HCT116 (cell line): ENCODE data around the gene CDH4. TPM values are rescaled to one million over a fixed set of nuclear protein-coding genes. Genes with fewer than 3 reads are reported as not detected.

Experiments
- ATAC-seq: fragments of 200-7000 bp; cut with Tn5 transposase; 2 replicates; pipeline ENCODE4 v1.9.1; 2020; ENCODE audit warnings: mild to moderate bottlenecking, moderate library complexity
- BruUV-seq: library from RNA; stranded (reverse); fragments of 400-500 nt; replicated peaks from 2 replicates; lab custom pipeline; 2021; lab: Mats Ljungman, UMichigan
- CTCF ChIA-PET: fragments of 300-600 bp; sonication (Branson Sonifier 250); formaldehyde crosslinking; loops from one replicate; lab custom pipeline; 2021; ENCODE audit warnings: antibody characterized with exemption; lab: Charles Lee
- POLR2A ChIA-PET: fragments of 300-600, 350-600 bp; sonication (Branson Sonifier 250); formaldehyde crosslinking; loops from one replicate; lab custom pipeline; 2021; ENCODE audit warnings: antibody characterized with exemption; lab: Charles Lee
- RAD21 ChIA-PET, 2 experiments: fragments of 300-600 bp; sonication (Branson Sonifier 250); formaldehyde crosslinking; loops; one replicate each; lab custom pipeline; 2023; ENCODE audit warnings: low total read pairs in 2 of 2; ENCODE audit not compliant: uncharacterized antibody in 2 of 2, unreplicated experiment in 2 of 2, low non-redundant PET in 1 of 2; lab: Charles Lee
- DNase-seq: peaks from one replicate; pipeline ENCODE4 v3.0.0-alpha.2; 2010; ENCODE audit warnings: low read depth, low spot score
- H2AFZ ChIP-seq: fragments of 200-600 bp; shearing (Covaris generic), sonication (generic); 2 replicates; pipeline ENCODE4 v1.6.1; 2017; ENCODE audit warnings: low read depth, mixed run types, mixed read lengths, antibody characterized with exemption, low read length; ENCODE audit not compliant: poor library complexity, severe bottlenecking
- H3K27ac ChIP-seq: 2 replicates; pipeline ENCODE4 v1.5.1; 2012; ENCODE audit warnings: low read depth, low read length
- H3K27me3 ChIP-seq: fragments of 200-600 bp; sonication (generic); 2 replicates; pipeline ENCODE4 v1.6.1; 2016; ENCODE audit warnings: mixed run types, low read length, mixed read lengths; ENCODE audit not compliant: insufficient read depth
- H3K36me3 ChIP-seq, 2 experiments: fragments of 200-500 bp in 1 of 2; fragments of 200-600 bp in 1 of 2; sonication (Bioruptor generic) in 1 of 2; sonication (generic) in 1 of 2; 2 replicates each; pipeline versions ENCODE4 v1.5.1 to v1.6.1; 2014 to 2016; ENCODE audit warnings: low read length in 2 of 2, inconsistent platforms in 1 of 2, mixed read lengths in 1 of 2, mixed run types in 1 of 2; ENCODE audit not compliant: insufficient read depth in 2 of 2, control insufficient read depth in 1 of 2
- H3K4me1 ChIP-seq, 2 experiments: fragments of 200-600 bp in 1 of 2; sonication (generic) in 1 of 2; 2 replicates each; pipeline versions ENCODE4 v1.5.1 to v1.6.1; 2012 to 2017; ENCODE audit warnings: low read length in 2 of 2, inconsistent platforms in 1 of 2, mild to moderate bottlenecking in 1 of 2, mixed read lengths in 1 of 2, mixed run types in 1 of 2, moderate library complexity in 1 of 2; ENCODE audit not compliant: insufficient read depth in 2 of 2, control insufficient read depth in 1 of 2
- H3K4me2 ChIP-seq: fragments of 200-600 bp; sonication (generic); 2 replicates; pipeline ENCODE4 v1.6.1; 2017; ENCODE audit warnings: mixed run types, low read length, mixed read lengths
- H3K4me3 ChIP-seq, 2 experiments: fragments of 200-600 bp in 1 of 2; sonication (generic) in 1 of 2; replicated peaks in 1 of 2; 2 replicates each; pipeline ENCODE4 v1.5.1; 2011 to 2016; ENCODE audit warnings: low read length in 2 of 2, control low read depth in 1 of 2, low read depth in 1 of 2, mild to moderate bottlenecking in 1 of 2, mixed read lengths in 1 of 2, mixed run types in 1 of 2
- H3K79me2 ChIP-seq: fragments of 200-600 bp; sonication (generic); 2 replicates; pipeline ENCODE4 v1.6.1; 2017; ENCODE audit warnings: mild to moderate bottlenecking, mixed run types, low read length, moderate library complexity, mixed read lengths; ENCODE audit not compliant: insufficient read depth
- H3K9ac ChIP-seq: fragments of 200-600 bp; sonication (generic); 2 replicates; pipeline ENCODE4 v1.6.1; 2016; ENCODE audit warnings: low read length, mixed read lengths
- H3K9me2 ChIP-seq: fragments of 200-600 bp; sonication (generic), shearing (Covaris generic); 2 replicates; pipeline ENCODE4 v1.6.1; 2017; ENCODE audit warnings: mixed run types, mild to moderate bottlenecking, moderate library complexity; ENCODE audit not compliant: insufficient read depth
- H3K9me3 ChIP-seq, 2 experiments: fragments of 200-500 bp in 1 of 2; fragments of 200-600 bp in 1 of 2; sonication (Bioruptor generic) in 1 of 2; sonication (generic) in 1 of 2; 2 replicates each; pipeline ENCODE4 v1.6.1; 2014 to 2017; ENCODE audit warnings: low read length in 2 of 2, mixed read lengths in 2 of 2, inconsistent platforms in 1 of 2, low read depth in 1 of 2, mild to moderate bottlenecking in 1 of 2, mixed run types in 1 of 2, moderate library complexity in 1 of 2; ENCODE audit not compliant: control insufficient read depth in 1 of 2, insufficient read depth in 1 of 2
- H4K20me1 ChIP-seq: fragments of 200-600 bp; sonication (generic), shearing (Covaris generic); 2 replicates; pipeline ENCODE4 v1.6.1; 2017; ENCODE audit warnings: mixed run types, mild to moderate bottlenecking, moderate library complexity; ENCODE audit not compliant: insufficient read depth
- CBX3 ChIP-seq: IDR thresholded peaks from 2 replicates; pipeline ENCODE4 v1.6.1; 2012; ENCODE audit warnings: low read depth
- CEBPB ChIP-seq: IDR thresholded peaks from 2 replicates; pipeline ENCODE4 v1.6.1; 2012; ENCODE audit warnings: low read depth
- CTCF ChIP-seq, 3 experiments: fragments of 200-600 bp in 1 of 3; sonication (generic) in 1 of 3; IDR thresholded peaks in 2 of 3; conservative IDR thresholded peaks in 1 of 3; 2 replicates each; pipeline ENCODE4 v1.5.1; 2012 to 2017; ENCODE audit warnings: low read depth in 2 of 3, low read length in 2 of 3, antibody characterized with exemption in 1 of 3, borderline replicate concordance in 1 of 3, control low read depth in 1 of 3, mild to moderate bottlenecking in 1 of 3, mixed read lengths in 1 of 3, mixed run types in 1 of 3, moderate library complexity in 1 of 3; ENCODE audit not compliant: insufficient read depth in 1 of 3
- EGR1 ChIP-seq: IDR thresholded peaks from 2 replicates; pipeline ENCODE4 v1.6.1; 2012; ENCODE audit warnings: low read depth
- ELF1 ChIP-seq: IDR thresholded peaks from 2 replicates; pipeline ENCODE4 v1.6.1; 2012; ENCODE audit warnings: low read depth, borderline replicate concordance
- EZH2phosphoT487 ChIP-seq: fragments of 200-600 bp; IDR thresholded peaks from 2 replicates; pipeline ENCODE4 v1.6.1; 2018; ENCODE audit warnings: antibody characterized with exemption, borderline replicate concordance
- POLR2A ChIP-seq: IDR thresholded peaks from 2 replicates; pipeline ENCODE4 v1.7.0; 2011; ENCODE audit warnings: borderline replicate concordance; ENCODE audit not compliant: insufficient read depth, insufficient read length; ENCODE audit errors: extremely low read depth
- POLR2AphosphoS5 ChIP-seq: IDR thresholded peaks from 2 replicates; pipeline ENCODE4 v1.6.1; 2011; ENCODE audit warnings: mild to moderate bottlenecking, low read depth, low read length, moderate library complexity
- RAD21 ChIP-seq: IDR thresholded peaks from 2 replicates; pipeline ENCODE4 v1.6.1; 2012; ENCODE audit warnings: low read depth, mild to moderate bottlenecking
- SIN3A ChIP-seq: IDR thresholded peaks from 2 replicates; pipeline ENCODE4 v1.6.1; 2012; ENCODE audit warnings: low read depth
- SRF ChIP-seq: IDR thresholded peaks from 2 replicates; pipeline ENCODE4 v1.6.1; 2012; ENCODE audit warnings: low read depth
- TCF7L2 ChIP-seq: IDR thresholded peaks from 2 replicates; pipeline ENCODE4 v1.7.0; 2011; ENCODE audit warnings: borderline replicate concordance, inconsistent platforms; ENCODE audit not compliant: insufficient read depth, insufficient read length; ENCODE audit errors: extremely low read depth
- YY1 ChIP-seq: IDR thresholded peaks from 2 replicates; pipeline ENCODE4 v1.6.1; 2011; ENCODE audit warnings: low read length, low read depth, moderate library complexity, mild to moderate bottlenecking; ENCODE audit not compliant: insufficient replicate concordance; ENCODE audit errors: extremely low read depth
- ZFX ChIP-seq: fragments of 450-650 bp; IDR thresholded peaks from 2 replicates; pipeline ENCODE4 v1.6.1; 2017
- intact Hi-C: fragments of 100-400 bp; cut with micrococcal nuclease; formaldehyde crosslinking; loops from 2 replicates; pipeline ENCODE4 v1.10.0; 2022
- total RNA-seq: library from RNA; stranded (reverse); gene quantifications from one replicate; pipeline ENCODE4 v1.2.1, GENCODE V29; 2021; ENCODE audit not compliant: unreplicated experiment
- TF ChIP-seq, protein P1 (sequence below): IDR thresholded peaks from 2 replicates; pipeline ENCODE4 v1.6.1; 2012
- TF ChIP-seq, protein P2 (sequence below): IDR thresholded peaks from 2 replicates; pipeline ENCODE4 v1.6.1; 2012
- TF ChIP-seq, protein P3 (sequence below): IDR thresholded peaks from 2 replicates; pipeline ENCODE4 v1.6.1; 2011; ENCODE audit warnings: mild to moderate bottlenecking, low read length, moderate library complexity; ENCODE audit not compliant: insufficient replicate concordance; ENCODE audit errors: extremely low read depth

Gene CDH4
- total RNA-seq, 1 experiment from 2014 or later = not detected

GRCh38 chr20:61588411-61589385, 336.6 kb downstream of the CDH4 start (continued):
- TF ChIP-seq CTCF (IDR thresholded peaks at IDR 0.05 in 2 of 3, conservative IDR thresholded peaks at IDR 0.05 in 1 of 3; ENCODE audit: borderline replicate concordance in 1 of 3, insufficient read depth in 1 of 3, low read depth in 2 of 3, low read length in 2 of 3) = no peak

DNA sequence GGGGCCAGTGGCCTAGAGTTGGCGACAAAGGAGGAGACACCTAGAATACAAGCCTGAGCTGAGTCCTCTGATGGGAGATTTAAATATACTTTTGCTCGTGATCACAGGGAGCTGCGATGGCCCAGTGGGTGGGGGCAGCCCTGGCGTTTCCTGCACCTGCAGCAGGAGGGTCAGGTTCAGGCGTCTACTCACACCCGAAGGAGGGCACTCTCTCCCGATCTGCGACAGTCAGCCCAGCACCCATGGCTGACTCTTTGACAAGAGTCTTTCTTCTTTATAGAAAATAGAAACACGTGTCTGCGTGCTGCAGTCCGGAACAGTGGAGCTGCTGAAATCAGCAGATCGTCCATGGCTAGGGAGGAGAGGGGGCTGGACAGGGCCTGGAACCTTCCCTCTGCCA, 338.2 kb downstream of the CDH4 start:
- H3K9me2 ChIP-seq = no peaks in the 10 kb centered on the region
- H3K4me2 ChIP-seq = no peak overlapping the region
- no peaks in the 10 kb centered on the region for H3K36me3 ChIP-seq
- TF ChIP-seq EGR1 (no peak), POLR2A (no peak), YY1 (no peak), EZH2phosphoT487 (no peak), SIN3A (no peak), CEBPB (no peak), RAD21 (no peak), ZFX (no peak), CBX3 (no peak), TCF7L2 (no peak), POLR2AphosphoS5 (no peak), SRF (no peak), ELF1 (no peak), CTCF (IDR thresholded peaks at IDR 0.05 in 2 of 3, conservative IDR thresholded peaks at IDR 0.05 in 1 of 3; ENCODE audit: borderline replicate concordance in 1 of 3, insufficient read depth in 1 of 3, low read depth in 2 of 3, low read length in 2 of 3) (no peak)
- TF ChIP-seq, protein P1, sequence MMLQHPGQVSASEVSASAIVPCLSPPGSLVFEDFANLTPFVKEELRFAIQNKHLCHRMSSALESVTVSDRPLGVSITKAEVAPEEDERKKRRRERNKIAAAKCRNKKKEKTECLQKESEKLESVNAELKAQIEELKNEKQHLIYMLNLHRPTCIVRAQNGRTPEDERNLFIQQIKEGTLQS = no peak
- TF ChIP-seq, protein P2, sequence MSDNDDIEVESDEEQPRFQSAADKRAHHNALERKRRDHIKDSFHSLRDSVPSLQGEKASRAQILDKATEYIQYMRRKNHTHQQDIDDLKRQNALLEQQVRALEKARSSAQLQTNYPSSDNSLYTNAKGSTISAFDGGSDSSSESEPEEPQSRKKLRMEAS = no peak
- TF ChIP-seq, protein P3, sequence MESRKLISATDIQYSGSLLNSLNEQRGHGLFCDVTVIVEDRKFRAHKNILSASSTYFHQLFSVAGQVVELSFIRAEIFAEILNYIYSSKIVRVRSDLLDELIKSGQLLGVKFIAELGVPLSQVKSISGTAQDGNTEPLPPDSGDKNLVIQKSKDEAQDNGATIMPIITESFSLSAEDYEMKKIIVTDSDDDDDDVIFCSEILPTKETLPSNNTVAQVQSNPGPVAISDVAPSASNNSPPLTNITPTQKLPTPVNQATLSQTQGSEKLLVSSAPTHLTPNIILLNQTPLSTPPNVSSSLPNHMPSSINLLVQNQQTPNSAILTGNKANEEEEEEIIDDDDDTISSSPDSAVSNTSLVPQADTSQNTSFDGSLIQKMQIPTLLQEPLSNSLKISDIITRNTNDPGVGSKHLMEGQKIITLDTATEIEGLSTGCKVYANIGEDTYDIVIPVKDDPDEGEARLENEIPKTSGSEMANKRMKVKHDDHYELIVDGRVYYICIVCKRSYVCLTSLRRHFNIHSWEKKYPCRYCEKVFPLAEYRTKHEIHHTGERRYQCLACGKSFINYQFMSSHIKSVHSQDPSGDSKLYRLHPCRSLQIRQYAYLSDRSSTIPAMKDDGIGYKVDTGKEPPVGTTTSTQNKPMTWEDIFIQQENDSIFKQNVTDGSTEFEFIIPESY = no peak
- no peaks in the 10 kb centered on the region for H3K79me2 ChIP-seq
- no peak overlapping the region for H3K9ac ChIP-seq
- ChIA-PET RAD21 (no interaction called here), CTCF (no interaction called here), POLR2A (no interaction called here)
- no peak overlapping the region for H3K4me3 ChIP-seq
- no peaks in the 10 kb centered on the region for H3K27me3 ChIP-seq
- DNase-seq = no peak
- no peak for ATAC-seq
- no peaks in the 10 kb centered on the region for H4K20me1 ChIP-seq
- no TSS peak for BruUV-seq
- H2AFZ ChIP-seq = no peak overlapping the region
- no peaks in the 10 kb centered on the region for H3K4me1 ChIP-seq
- intact Hi-C loops = no loop called here
- no peaks in the 10 kb centered on the region; a peak in 1 of 4 replicates for H3K9me3 ChIP-seq
- no peak overlapping the region for H3K27ac ChIP-seq
